HepG2 (cell line): ENCODE data around the gene LHX5. TPM values are rescaled to one million over a fixed set of nuclear protein-coding genes. Genes with fewer than 3 reads are reported as not detected.

Experiments
- ATAC-seq: fragments of 200-7000 bp; cut with Tn5 transposase; 3 replicates; pipeline ENCODE4 v1.9.1; 2020; ENCODE audit warnings: mild to moderate bottlenecking, moderate library complexity
- BruUV-seq: library from RNA; stranded (reverse); fragments of 400-500 nt; replicated peaks from 2 replicates; lab custom pipeline; 2021; lab: Mats Ljungman, UMichigan
- CTCF ChIA-PET: fragments of 300-600 bp; formaldehyde crosslinking; extraction: SDS; loops from one replicate; lab custom pipeline; 2021; ENCODE audit warnings: low total read pairs, inconsistent platforms, low intra/inter-chr PET ratio; lab: Yijun Ruan, JAX
- POLR2A ChIA-PET: fragments of 350-600 bp; sonication (Branson Sonifier 250); formaldehyde crosslinking; loops from one replicate; lab custom pipeline; 2020; ENCODE audit warnings: antibody characterized with exemption, inconsistent platforms; lab: Yijun Ruan, JAX
- DNase-seq: peaks from one replicate; pipeline ENCODE4 v3.0.0-alpha.2; 2015; ENCODE audit warnings: low spot score
- FAIRE-seq: peaks from 3 replicates; lab custom pipeline; 2011; peaks lifted over from hg19 to GRCh38; lab: Jason Lieb, UNC
- H2AFZ ChIP-seq: one replicate; pipeline ENCODE4 v1.6.1; 2011; ENCODE audit warnings: low read length, inconsistent platforms
- H3K27ac ChIP-seq: fragments of 300-600 bp; 3 replicates; pipeline ENCODE4 v1.8.0; 2011; ENCODE audit warnings: mixed run types, mild to moderate bottlenecking, mixed read lengths, low read length, inconsistent platforms; ENCODE audit not compliant: insufficient read depth; ENCODE audit errors: extremely low read length
- H3K27me3 ChIP-seq, 2 experiments: fragments of 200-600 bp in 1 of 2; 2 replicates in 1 of 2; 3 replicates in 1 of 2; pipeline versions ENCODE4 v1.6.0 to v1.8.0; 2011; ENCODE audit warnings: low read length in 2 of 2, mild to moderate bottlenecking in 2 of 2, moderate library complexity in 2 of 2, inconsistent platforms in 1 of 2; ENCODE audit not compliant: insufficient read depth in 2 of 2, control insufficient read depth in 1 of 2
- H3K36me3 ChIP-seq, 2 experiments: fragments of 200-600 bp in 1 of 2; replicated peaks in 1 of 2; 2 replicates in 1 of 2; 3 replicates in 1 of 2; pipeline versions ENCODE4 v1.5.1 to v1.8.0; 2011; ENCODE audit warnings: low read length in 2 of 2, inconsistent platforms in 1 of 2; ENCODE audit not compliant: insufficient read depth in 2 of 2, control insufficient read depth in 1 of 2
- H3K4me1 ChIP-seq: 2 replicates; pipeline ENCODE4 v1.5.1; 2012; ENCODE audit warnings: low read length, inconsistent platforms; ENCODE audit not compliant: insufficient read depth
- H3K4me2 ChIP-seq: 2 replicates; pipeline ENCODE4 v1.6.0; 2011; ENCODE audit warnings: low read depth, low read length, inconsistent platforms
- H3K4me3 ChIP-seq, 3 experiments: fragments of 200-600 bp in 1 of 3; sonication (generic), shearing (Covaris generic) in 1 of 3; replicated peaks in 1 of 3; 2 replicates each; pipeline ENCODE4 v1.5.1; 2011 to 2016; ENCODE audit warnings: low read length in 3 of 3, inconsistent platforms in 2 of 3, low read depth in 2 of 3, mild to moderate bottlenecking in 2 of 3, control low read depth in 1 of 3, mixed read lengths in 1 of 3; ENCODE audit not compliant: insufficient read depth in 1 of 3
- H3K79me2 ChIP-seq: one replicate; pipeline ENCODE4 v1.6.1; 2011; ENCODE audit warnings: low read length, inconsistent platforms; ENCODE audit not compliant: insufficient read depth
- H3K9ac ChIP-seq: 2 replicates; pipeline ENCODE4 v1.6.0; 2011; ENCODE audit warnings: mild to moderate bottlenecking, low read depth, low read length, inconsistent platforms; ENCODE audit not compliant: insufficient read depth
- H3K9me3 ChIP-seq: 2 replicates; pipeline ENCODE4 v1.5.1; 2012; ENCODE audit warnings: mild to moderate bottlenecking, low read length
- H4K20me1 ChIP-seq: 2 replicates; pipeline ENCODE4 v1.6.0; 2011; ENCODE audit warnings: inconsistent platforms, mild to moderate bottlenecking, low read length, moderate library complexity; ENCODE audit not compliant: insufficient read depth
- AKNA ChIP-seq: sonication (generic); formaldehyde crosslinking; IDR thresholded peaks from 2 replicates; pipeline ENCODE4 v1.4.0; 2020; ENCODE audit warnings: missing genetic modification reagents, borderline replicate concordance
- GMEB1 ChIP-seq: sonication (generic); formaldehyde crosslinking; IDR thresholded peaks from 2 replicates; pipeline ENCODE4 v1.5.1; 2020; ENCODE audit warnings: missing genetic modification reagents, mild to moderate bottlenecking, borderline replicate concordance
- HMGA1 ChIP-seq: sonication (generic); formaldehyde crosslinking; conservative IDR thresholded peaks from 2 replicates; pipeline ENCODE4 v1.4.0; 2020; ENCODE audit warnings: missing genetic modification reagents
- HOXD1 ChIP-seq: sonication (generic); formaldehyde crosslinking; IDR thresholded peaks from 2 replicates; pipeline ENCODE4 v1.5.0; 2020; ENCODE audit warnings: missing genetic modification reagents
- MATR3 ChIP-seq: sonication (generic); formaldehyde crosslinking; IDR thresholded peaks from 2 replicates; pipeline ENCODE4 v1.4.0; 2020; ENCODE audit warnings: missing genetic modification reagents
- SMAD1 ChIP-seq: sonication (generic); formaldehyde crosslinking; IDR thresholded peaks from 2 replicates; pipeline ENCODE4 v1.4.0; 2020; ENCODE audit warnings: missing genetic modification reagents, low read depth, mild to moderate bottlenecking, borderline replicate concordance
- UBTF ChIP-seq: sonication (generic); formaldehyde crosslinking; IDR thresholded peaks from 2 replicates; pipeline ENCODE4 v1.4.0; 2020; ENCODE audit warnings: mild to moderate bottlenecking, missing genetic modification reagents
- YEATS2 ChIP-seq: sonication (generic); formaldehyde crosslinking; IDR thresholded peaks from 2 replicates; pipeline ENCODE4 v1.4.0; 2020; ENCODE audit warnings: missing genetic modification reagents, borderline replicate concordance
- ZNF335 ChIP-seq: sonication (generic); formaldehyde crosslinking; IDR thresholded peaks from 2 replicates; pipeline ENCODE4 v1.4.0; 2020; ENCODE audit warnings: missing genetic modification reagents
- ZSCAN21 ChIP-seq: sonication (generic); formaldehyde crosslinking; IDR thresholded peaks from 2 replicates; pipeline ENCODE4 v1.8.0; 2022; ENCODE audit warnings: mild to moderate bottlenecking, missing genetic modification reagents, moderate library complexity, borderline replicate concordance
- WGBS: methylation state at CpG from one replicate; pipeline ENCODE4 v1.1.6; 2017; ENCODE audit warnings: low lambda C conversion rate; 5-methylcytosine and 5-hydroxymethylcytosine counted together
- in situ Hi-C: cut with HindIII; loops from 2 replicates; pipeline ENCODE4 v1.10.0; 2017; ENCODE audit warnings: low pct_unique_long_range_greater_than_20kb; ENCODE audit not compliant: extremely low pct_ligation_motif_present
- intact Hi-C: fragments of 100-400 bp; cut with micrococcal nuclease; formaldehyde crosslinking; loops from one replicate; pipeline ENCODE4 v1.10.0; 2022; ENCODE audit not compliant: unreplicated experiment
- polyA plus RNA-seq, 8 experiments: library from polyadenylated mRNA; depleted of rRNA in 3 of 8; stranded (reverse) in 7 of 8; unstranded in 1 of 8; fragments of >200 nt; fragmentation: Illumina TruSeq in 4 of 8; extraction: Trizol in 4 of 8; gene quantifications; 2 replicates each; pipeline versions ENCODE4 v1.2.1 to v1.2.3, GENCODE V29; 2011 to 2016; ENCODE audit warnings: low read depth in 4 of 8, missing spikeins in 1 of 8, mixed read lengths in 1 of 8; ENCODE audit not compliant: insufficient read depth in 1 of 8
- total RNA-seq, 5 experiments: library from RNA; depleted of rRNA; stranded (reverse); fragments of >200 nt; fragmentation: Illumina TruSeq; extraction: Trizol; gene quantifications; 2 replicates each; pipeline ENCODE4 v1.2.3, GENCODE V29; 2016; ENCODE audit warnings: low read depth in 1 of 5
- TF ChIP-seq, protein P1 (sequence below): sonication (generic); formaldehyde crosslinking; IDR thresholded peaks from 2 replicates; pipeline ENCODE4 v1.4.0; 2020; ENCODE audit warnings: mild to moderate bottlenecking, low read depth, missing genetic modification reagents
- TF ChIP-seq, protein P2 (sequence below): IDR thresholded peaks from 2 replicates; pipeline ENCODE4 v1.6.1; 2018; ENCODE audit warnings: missing genetic modification reagents, mild to moderate bottlenecking, missing compliant biosample characterization
- TF ChIP-seq, protein P3 (sequence below): sonication (generic); formaldehyde crosslinking; IDR thresholded peaks from 2 replicates; pipeline ENCODE4 v1.4.0; 2020; ENCODE audit warnings: mild to moderate bottlenecking, missing genetic modification reagents

Gene LHX5
- total and polyA plus RNA-seq, 2 of the 13 experiments (the other 11 are each of a cell fraction or from before 2014, with no cell fraction given) = not detected

GRCh38 chr12:113479216-113479589 is 7.5 kb upstream of the LHX5 start:
- peaks cover 7 to 47% of the 10 kb centered on the region in 2 experiments for H3K27me3 ChIP-seq
- no peak overlapping the region for H3K9ac ChIP-seq

More at GRCh38 chr12:113479216-113479589, 7.5 kb upstream of the LHX5 start:
- H4K20me1 ChIP-seq = peaks cover 10% of the 10 kb centered on the region; the same call in 1 of the 2 replicates
- H3K36me3 ChIP-seq = no peaks in the 10 kb centered on the region
- H3K4me3 ChIP-seq = no peak overlapping the region
- TF ChIP-seq, protein P1, sequence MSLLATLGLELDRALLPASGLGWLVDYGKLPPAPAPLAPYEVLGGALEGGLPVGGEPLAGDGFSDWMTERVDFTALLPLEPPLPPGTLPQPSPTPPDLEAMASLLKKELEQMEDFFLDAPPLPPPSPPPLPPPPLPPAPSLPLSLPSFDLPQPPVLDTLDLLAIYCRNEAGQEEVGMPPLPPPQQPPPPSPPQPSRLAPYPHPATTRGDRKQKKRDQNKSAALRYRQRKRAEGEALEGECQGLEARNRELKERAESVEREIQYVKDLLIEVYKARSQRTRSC (CRISPR knock-in tag) = no peak
- TF ChIP-seq HOXD1 (CRISPR knock-in tag) = no peak
- no peak for TF ChIP-seq GMEB1 (CRISPR knock-in tag)
- no peak for TF ChIP-seq AKNA (CRISPR knock-in tag)
- TF ChIP-seq, protein P2, sequence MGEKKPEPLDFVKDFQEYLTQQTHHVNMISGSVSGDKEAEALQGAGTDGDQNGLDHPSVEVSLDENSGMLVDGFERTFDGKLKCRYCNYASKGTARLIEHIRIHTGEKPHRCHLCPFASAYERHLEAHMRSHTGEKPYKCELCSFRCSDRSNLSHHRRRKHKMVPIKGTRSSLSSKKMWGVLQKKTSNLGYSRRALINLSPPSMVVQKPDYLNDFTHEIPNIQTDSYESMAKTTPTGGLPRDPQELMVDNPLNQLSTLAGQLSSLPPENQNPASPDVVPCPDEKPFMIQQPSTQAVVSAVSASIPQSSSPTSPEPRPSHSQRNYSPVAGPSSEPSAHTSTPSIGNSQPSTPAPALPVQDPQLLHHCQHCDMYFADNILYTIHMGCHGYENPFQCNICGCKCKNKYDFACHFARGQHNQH (CRISPR knock-in tag) = no peak
- TF ChIP-seq MATR3 (CRISPR knock-in tag) = no peak
- TF ChIP-seq ZSCAN21 = no peak
- TF ChIP-seq YEATS2 (CRISPR knock-in tag) = no peak
- TF ChIP-seq, protein P3, sequence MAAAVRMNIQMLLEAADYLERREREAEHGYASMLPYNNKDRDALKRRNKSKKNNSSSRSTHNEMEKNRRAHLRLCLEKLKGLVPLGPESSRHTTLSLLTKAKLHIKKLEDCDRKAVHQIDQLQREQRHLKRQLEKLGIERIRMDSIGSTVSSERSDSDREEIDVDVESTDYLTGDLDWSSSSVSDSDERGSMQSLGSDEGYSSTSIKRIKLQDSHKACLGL (CRISPR knock-in tag) = no peak
- TF ChIP-seq HMGA1 = no peak
- no peak for TF ChIP-seq ZNF335 (CRISPR knock-in tag)
- TF ChIP-seq SMAD1 (CRISPR knock-in tag) = no peak
- TF ChIP-seq UBTF (CRISPR knock-in tag) = no peak
- H2AFZ ChIP-seq = no peak overlapping the region
- intact Hi-C loops = no loop called here
- CTCF ChIA-PET = no interaction called here
- no peaks in the 10 kb centered on the region for H3K4me1 ChIP-seq
- H3K9me3 ChIP-seq = no peaks in the 10 kb centered on the region
- BruUV-seq = no TSS peak
- no peak for ATAC-seq
- H3K79me2 ChIP-seq = no peaks in the 10 kb centered on the region
- no peak overlapping the region for H3K27ac ChIP-seq
- POLR2A ChIA-PET = no interaction called here
- WGBS = 27% methylated on average over 11 of the region's 11 CpGs
- no peak for DNase-seq
- FAIRE-seq = no peak
- H3K4me2 ChIP-seq = no peak overlapping the region
- in situ Hi-C loops = no loop called here
